Frontal cortex (tissue), 4 donors: ENCODE measurements around the gene KIF7. TPM values are rescaled to one million over a fixed set of nuclear protein-coding genes. Genes with fewer than 3 reads are reported as not detected.

ENCODE experiments used
- DNase-seq, 2 donors: peaks; one replicate each; pipeline ENCODE4 v3.0.0; 2012; ENCODE audit warnings: low spot score in 2 of 2
- FAIRE-seq: peaks from 2 replicates; lab custom pipeline; 2012; peaks lifted over from hg19 to GRCh38; lab: Jason Lieb, UNC
- total RNA-seq: library from RNA; depleted of rRNA; stranded (reverse); fragments of >200 nt; gene quantifications from one replicate; pipeline ENCODE4 v1.2.3, GENCODE V29; 2014
- donor health status: control.
- donor health status: control.
- donor health status: control.

The KIF7 gene
- total RNA-seq, 1 donor from 2014 or later: 4.9 TPM

DNA sequence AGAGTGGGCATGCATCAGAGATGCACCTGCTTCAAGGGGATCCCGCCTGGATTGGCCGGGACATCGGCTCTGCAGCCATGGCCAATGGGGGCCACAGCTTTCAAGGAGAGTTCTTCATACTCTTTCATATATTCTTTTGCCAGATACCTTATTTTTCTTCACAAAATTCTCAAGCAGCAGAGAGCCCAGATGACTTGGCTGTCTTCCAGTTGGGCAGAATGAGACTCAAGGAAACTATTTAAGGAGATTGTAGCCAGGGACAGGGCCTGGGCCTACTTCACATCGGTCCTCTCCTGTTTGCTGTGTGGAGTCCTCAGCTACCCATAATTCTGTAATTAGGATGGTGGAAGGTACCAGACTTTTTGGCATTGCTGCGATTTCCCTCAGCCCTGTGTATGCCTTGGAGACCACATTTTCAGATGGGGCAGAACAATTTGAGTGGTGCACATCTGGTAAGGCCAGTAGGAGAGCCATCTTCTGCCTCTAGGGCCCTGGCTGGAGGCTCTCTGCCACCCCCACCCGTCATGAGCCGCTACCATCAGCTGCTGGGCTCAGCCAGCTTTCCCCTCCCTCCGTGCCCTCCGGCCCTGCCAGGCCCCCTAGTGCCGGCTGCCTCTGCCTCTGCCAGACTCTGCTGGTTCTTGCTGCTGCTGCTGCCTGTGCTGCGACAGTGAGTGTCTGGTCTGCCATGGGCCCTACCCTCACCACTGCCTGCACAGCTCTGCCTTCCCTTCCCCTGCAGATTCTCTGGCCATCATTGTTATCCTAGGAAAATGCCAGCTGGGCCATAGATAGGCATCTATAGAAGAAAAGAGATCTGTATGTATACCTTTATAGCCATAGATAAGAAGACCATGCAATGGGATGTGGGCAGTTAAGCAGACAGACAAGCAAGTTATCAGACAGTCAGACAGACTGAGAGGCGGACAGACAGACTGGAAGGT, 17.2 kb upstream of the KIF7 start:
- DNase-seq: no peak
- no peak for FAIRE-seq

DNA sequence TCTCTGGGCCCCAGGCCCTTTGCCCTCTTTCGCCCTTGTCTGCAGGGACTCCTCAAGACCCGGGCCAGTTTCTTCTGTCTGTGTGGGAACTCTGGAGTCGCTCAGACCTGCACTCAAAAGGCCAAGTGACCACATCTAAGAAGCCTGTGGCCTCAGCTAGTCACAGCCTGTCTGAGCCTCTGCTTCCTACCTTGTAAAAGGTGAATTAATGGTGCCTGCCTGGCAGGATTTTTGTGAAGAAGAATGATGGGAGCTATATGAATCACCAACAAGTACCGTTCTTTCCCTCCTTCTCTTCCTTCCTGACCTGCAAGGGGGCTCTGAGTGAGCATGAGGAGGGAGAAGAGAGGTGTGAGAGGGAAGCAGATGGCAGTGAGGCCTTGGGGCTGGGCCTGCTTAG, 16.4 kb upstream of the KIF7 start:
- FAIRE-seq (no peak), DNase-seq (no peak)

DNA sequence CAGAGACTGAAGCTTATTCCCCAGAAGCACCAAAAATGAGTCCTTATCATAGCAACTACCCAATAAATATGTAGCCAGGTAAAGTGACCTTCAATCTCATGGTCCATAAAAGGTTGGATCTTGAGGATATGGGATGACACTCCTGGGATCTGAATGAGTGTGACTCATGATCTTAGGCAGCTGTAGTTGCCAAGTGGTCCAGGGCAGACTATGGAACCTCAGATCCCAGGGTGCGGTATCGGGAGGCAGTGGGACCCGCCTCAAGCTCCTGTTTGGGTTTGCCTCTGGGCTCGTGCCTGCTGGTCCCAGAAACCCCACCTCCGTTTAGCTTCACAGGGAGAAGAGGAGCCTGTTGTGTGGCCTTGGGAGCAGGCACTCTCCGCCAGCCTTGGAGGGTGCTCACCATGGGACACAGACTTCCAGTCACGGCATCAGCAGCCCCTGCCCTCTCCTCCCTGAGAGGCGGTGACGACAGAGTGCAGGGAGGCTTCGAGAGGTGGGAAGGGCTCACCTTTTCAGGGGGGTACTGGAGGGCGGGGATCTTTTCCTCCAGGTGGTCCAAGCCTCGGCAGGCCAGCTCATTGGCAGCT, 15.8 kb upstream of the KIF7 start:
- FAIRE-seq (no peak), DNase-seq (no peak)

- no peak for FAIRE-seq
- no peak for DNase-seq
Measured at GRCh38 chr15:89669941-89670340, 14.7 kb upstream of the KIF7 start.

- FAIRE-seq: no peak
- no peak for DNase-seq
Measured at GRCh38 chr15:89669309-89669865, 14.1 kb upstream of the KIF7 start.

DNA sequence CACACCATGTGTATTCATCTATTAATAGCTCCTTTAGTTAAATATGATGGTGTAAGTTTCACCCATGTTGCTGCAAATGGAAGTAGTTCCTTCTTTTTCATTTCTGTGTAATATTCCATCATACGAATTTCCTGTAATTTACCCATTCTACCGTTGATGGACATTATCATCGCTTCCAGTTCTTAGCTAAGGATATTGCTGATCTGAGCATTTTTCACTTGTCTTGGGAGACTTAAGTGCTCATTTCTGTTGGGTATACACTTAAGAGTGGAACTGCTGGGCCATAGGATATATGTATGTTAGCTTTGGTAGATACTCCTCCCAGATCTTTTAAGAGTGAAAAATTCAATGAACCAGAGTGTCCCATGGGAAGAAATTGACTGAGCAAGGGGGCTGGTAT, 12.9 kb upstream of the KIF7 start:
- FAIRE-seq (no peak), DNase-seq (no peak)

DNA sequence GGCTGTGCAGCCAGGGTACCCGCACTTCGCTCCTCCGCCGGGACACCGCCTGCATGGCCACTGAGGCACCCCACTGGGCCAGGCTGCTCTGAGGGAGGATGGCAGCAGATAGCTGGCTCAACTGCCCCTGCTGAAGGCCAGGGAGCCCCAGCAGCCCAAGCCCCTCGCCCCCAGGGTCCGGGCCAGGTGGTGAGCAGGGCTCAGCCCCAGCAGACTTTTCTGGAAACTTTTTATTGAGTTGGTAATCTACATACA, 12.4 kb upstream of the KIF7 start:
- FAIRE-seq (no peak), DNase-seq (no peak)

DNA sequence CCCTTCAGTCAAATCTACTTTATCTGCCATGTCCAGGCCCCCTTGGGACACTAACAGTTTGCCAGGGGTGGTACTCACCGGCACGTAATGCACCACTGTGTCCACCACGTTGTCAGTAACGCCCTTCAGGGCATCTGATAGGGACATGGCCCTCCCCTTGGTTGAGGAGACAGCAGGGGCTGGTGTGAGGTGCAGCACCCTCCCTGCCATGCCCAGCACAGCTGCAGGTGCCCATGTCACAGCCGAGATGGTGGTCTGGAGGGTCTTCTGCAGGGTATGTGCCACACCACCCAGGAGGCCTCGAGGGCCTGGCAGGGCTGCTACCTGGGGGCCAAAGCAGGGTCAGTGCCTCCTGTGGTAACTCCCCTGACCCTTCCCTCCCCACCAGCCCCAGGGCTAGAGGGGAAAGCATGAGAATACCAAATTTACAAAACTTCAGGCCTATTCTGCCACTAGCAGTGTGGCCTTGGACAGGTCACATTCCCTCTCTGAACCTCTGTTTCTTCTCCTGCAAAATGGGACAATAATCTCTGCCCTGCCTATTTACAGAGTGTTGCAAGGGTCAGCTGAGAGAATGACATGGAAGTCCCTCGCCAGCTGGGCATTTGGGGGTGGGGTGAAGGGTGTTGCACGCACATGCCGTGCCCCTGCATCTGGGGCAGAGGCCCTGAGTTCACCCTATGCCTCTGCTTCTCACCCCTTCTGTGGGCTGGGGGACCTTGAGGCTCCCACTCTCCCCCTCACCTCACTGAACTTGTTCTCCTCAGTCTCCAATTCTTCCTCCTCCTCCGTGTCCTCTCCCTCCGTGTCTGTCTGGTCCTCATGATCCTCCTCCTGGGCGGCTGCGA, 11.8 kb upstream of the KIF7 start:
- DNase-seq (no peak), FAIRE-seq (no peak)

GRCh38 chr15:89666184-89666857, 11.1 kb upstream of the KIF7 start:
- no peak for FAIRE-seq
- no peak for DNase-seq

DNA sequence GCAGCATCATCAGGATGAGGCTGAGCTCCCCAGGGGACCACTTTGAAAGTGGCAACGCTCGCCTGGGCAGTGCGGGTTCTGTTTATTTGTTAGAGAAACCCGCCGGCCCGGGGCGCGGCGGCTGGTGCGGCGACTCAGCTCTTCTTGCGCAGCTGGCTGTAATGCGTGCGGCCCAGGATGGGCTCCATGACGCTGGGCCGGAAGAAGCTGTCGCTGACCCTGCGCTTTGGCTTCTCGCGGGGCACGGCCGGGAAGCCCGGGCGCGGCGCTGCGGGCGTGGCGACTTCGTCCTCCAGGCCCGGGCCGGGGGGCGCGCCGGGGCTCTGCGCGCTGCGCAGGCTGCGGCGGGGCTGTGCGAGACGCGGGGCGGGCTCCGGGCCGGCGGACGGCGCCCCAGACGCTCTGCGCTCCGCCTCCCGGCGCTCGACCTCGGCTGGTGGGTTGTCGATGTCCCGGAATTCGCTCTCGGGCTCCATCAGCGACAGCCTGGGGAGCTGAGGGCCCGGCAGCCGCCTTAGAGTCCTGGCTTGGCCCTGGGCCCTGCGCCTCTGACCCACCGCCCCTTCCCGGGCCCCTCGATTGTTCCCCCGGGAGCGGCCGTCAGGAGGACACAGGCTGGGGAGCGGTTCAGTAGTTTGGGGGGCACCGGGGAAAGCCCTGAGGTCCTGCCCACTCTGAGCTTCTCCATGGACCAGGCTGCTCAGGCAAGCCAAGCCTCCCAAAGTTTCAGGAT, 10.3 kb upstream of the KIF7 start:
- DNase-seq (peak; percentile 60 to 67), FAIRE-seq (no peak)

GRCh38 chr15:89664441-89665350, 9.4 kb upstream of the KIF7 start:
- FAIRE-seq (no peak), DNase-seq (no peak)

- no peak for FAIRE-seq
- DNase-seq: no peak
Measured at GRCh38 chr15:89662893-89663626, 7.8 kb upstream of the KIF7 start.

- FAIRE-seq (no peak), DNase-seq (no peak)
Measured at GRCh38 chr15:89660556-89660955, 5.3 kb upstream of the KIF7 start.

DNA sequence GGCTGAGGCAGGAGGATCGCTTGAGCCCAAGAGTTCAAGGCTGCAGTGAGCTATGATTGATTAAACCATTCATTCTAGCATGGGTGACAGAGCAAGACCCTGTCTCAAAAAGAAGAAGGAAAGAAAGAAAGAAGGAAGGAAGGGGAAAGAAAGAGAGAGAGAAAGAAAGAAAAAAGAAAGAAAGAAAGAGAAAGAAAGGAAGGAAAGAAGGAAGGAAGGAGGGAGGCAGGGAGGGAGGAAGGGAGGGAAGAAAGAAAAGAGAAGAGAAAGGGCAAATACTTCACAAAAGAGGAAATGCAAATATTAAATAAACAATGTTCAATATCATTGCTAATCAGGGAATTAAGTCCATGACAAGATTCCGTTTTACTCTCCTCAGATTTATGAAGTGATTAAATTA, 4.0 kb upstream of the KIF7 start:
- FAIRE-seq (no peak), DNase-seq (no peak)

DNA sequence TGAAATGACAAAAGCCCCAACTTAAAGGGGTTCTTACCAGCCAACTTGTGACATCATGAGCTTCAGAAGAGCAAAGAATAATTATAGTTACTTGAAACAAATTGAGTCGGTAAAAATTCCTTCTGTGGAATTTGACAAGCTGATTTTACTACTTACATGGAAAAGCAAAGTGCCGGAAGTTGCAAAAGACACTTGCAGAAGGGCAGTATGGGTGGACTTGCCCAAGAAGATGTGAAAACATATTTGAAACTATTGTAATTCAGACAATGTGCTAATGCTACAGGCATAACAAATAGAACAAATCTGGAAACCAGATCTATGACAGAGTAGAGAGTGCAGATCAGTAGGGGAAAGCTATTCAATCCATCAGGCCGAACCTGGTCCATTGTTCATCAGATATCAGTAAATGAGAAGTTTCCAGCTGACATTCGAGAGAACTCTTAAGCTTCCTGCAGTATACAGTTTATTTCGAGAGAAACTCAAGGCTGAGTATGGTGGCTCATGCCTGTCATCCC, 2.5 kb upstream of the KIF7 start:
- FAIRE-seq (no peak), DNase-seq (no peak)

DNA sequence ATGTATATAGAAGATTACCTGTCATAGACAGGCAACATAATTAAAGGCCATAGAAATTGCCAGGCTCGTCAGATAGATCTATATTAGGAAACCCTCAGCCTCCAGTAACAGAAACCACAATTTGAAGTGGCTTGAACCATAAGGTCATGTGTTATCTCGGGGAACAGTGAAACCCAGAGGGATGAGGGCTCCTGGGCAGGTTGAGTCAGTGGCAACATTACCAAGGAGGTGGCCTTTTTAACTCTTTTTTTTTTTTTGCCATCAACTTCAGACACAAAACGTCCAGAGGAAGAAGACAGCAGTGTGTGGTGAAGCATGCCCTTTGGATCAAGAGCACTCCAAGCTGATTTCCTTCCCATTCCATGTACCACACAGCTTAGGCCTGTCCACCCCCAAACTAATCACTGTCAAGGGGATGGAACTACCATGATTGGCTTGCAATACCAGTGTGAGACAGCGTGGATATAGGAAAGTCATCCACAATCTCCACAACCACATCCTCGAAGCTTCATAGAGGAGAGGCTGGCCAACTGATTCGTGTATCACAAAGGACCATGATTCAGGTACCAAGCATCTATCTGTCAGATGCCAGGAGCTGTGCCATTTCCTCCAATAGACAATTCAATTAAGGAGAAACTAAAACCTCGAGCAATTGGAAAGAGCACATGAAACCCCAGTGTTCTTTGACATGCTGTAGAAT, 999 bp upstream of the KIF7 start:
- FAIRE-seq (no peak), DNase-seq (no peak)

GRCh38 chr15:89654301-89654761, 936 bp downstream of the KIF7 start:
- FAIRE-seq (no peak), DNase-seq (no peak)
